HepG2 (cell line): Measurements from ENCODE around the gene PRKACB. TPM values are rescaled to one million over a fixed set of nuclear protein-coding genes. Genes with fewer than 3 reads are reported as not detected.

Source experiments
- ATAC-seq: fragments of 200-7000 bp; cut with Tn5 transposase; 3 replicates; pipeline ENCODE4 v1.9.1; 2020; ENCODE audit warnings: mild to moderate bottlenecking, moderate library complexity
- BruUV-seq: library from RNA; stranded (reverse); fragments of 400-500 nt; replicated peaks from 2 replicates; lab custom pipeline; 2021; lab: Mats Ljungman, UMichigan
- CTCF ChIA-PET: fragments of 300-600 bp; formaldehyde crosslinking; extraction: SDS; loops from one replicate; lab custom pipeline; 2021; ENCODE audit warnings: low total read pairs, inconsistent platforms, low intra/inter-chr PET ratio; lab: Yijun Ruan, JAX
- POLR2A ChIA-PET: fragments of 350-600 bp; sonication (Branson Sonifier 250); formaldehyde crosslinking; loops from one replicate; lab custom pipeline; 2020; ENCODE audit warnings: antibody characterized with exemption, inconsistent platforms; lab: Yijun Ruan, JAX
- DNase-seq: peaks from one replicate; pipeline ENCODE4 v3.0.0-alpha.2; 2015; ENCODE audit warnings: low spot score
- FAIRE-seq: peaks from 3 replicates; lab custom pipeline; 2011; peaks lifted over from hg19 to GRCh38; lab: Jason Lieb, UNC
- H2AFZ ChIP-seq: one replicate; pipeline ENCODE4 v1.6.1; 2011; ENCODE audit warnings: low read length, inconsistent platforms
- H3K27ac ChIP-seq: fragments of 300-600 bp; 3 replicates; pipeline ENCODE4 v1.8.0; 2011; ENCODE audit warnings: mixed run types, mild to moderate bottlenecking, mixed read lengths, low read length, inconsistent platforms; ENCODE audit not compliant: insufficient read depth; ENCODE audit errors: extremely low read length
- H3K27me3 ChIP-seq, 2 experiments: fragments of 200-600 bp in 1 of 2; 2 replicates in 1 of 2; 3 replicates in 1 of 2; pipeline versions ENCODE4 v1.6.0 to v1.8.0; 2011; ENCODE audit warnings: low read length in 2 of 2, mild to moderate bottlenecking in 2 of 2, moderate library complexity in 2 of 2, inconsistent platforms in 1 of 2; ENCODE audit not compliant: insufficient read depth in 2 of 2, control insufficient read depth in 1 of 2
- H3K36me3 ChIP-seq, 2 experiments: fragments of 200-600 bp in 1 of 2; replicated peaks in 1 of 2; 2 replicates in 1 of 2; 3 replicates in 1 of 2; pipeline versions ENCODE4 v1.5.1 to v1.8.0; 2011; ENCODE audit warnings: low read length in 2 of 2, inconsistent platforms in 1 of 2; ENCODE audit not compliant: insufficient read depth in 2 of 2, control insufficient read depth in 1 of 2
- H3K4me1 ChIP-seq: 2 replicates; pipeline ENCODE4 v1.5.1; 2012; ENCODE audit warnings: low read length, inconsistent platforms; ENCODE audit not compliant: insufficient read depth
- H3K4me2 ChIP-seq: 2 replicates; pipeline ENCODE4 v1.6.0; 2011; ENCODE audit warnings: low read depth, low read length, inconsistent platforms
- H3K4me3 ChIP-seq, 3 experiments: fragments of 200-600 bp in 1 of 3; sonication (generic), shearing (Covaris generic) in 1 of 3; replicated peaks in 1 of 3; 2 replicates each; pipeline ENCODE4 v1.5.1; 2011 to 2016; ENCODE audit warnings: low read length in 3 of 3, inconsistent platforms in 2 of 3, low read depth in 2 of 3, mild to moderate bottlenecking in 2 of 3, control low read depth in 1 of 3, mixed read lengths in 1 of 3; ENCODE audit not compliant: insufficient read depth in 1 of 3
- H3K79me2 ChIP-seq: one replicate; pipeline ENCODE4 v1.6.1; 2011; ENCODE audit warnings: low read length, inconsistent platforms; ENCODE audit not compliant: insufficient read depth
- H3K9ac ChIP-seq: 2 replicates; pipeline ENCODE4 v1.6.0; 2011; ENCODE audit warnings: mild to moderate bottlenecking, low read depth, low read length, inconsistent platforms; ENCODE audit not compliant: insufficient read depth
- H3K9me3 ChIP-seq: 2 replicates; pipeline ENCODE4 v1.5.1; 2012; ENCODE audit warnings: mild to moderate bottlenecking, low read length
- H4K20me1 ChIP-seq: 2 replicates; pipeline ENCODE4 v1.6.0; 2011; ENCODE audit warnings: inconsistent platforms, mild to moderate bottlenecking, low read length, moderate library complexity; ENCODE audit not compliant: insufficient read depth
- ATAD3A ChIP-seq: sonication (generic); formaldehyde crosslinking; IDR thresholded peaks from 2 replicates; pipeline ENCODE4 v1.4.0; 2020; ENCODE audit warnings: missing genetic modification reagents
- BCLAF1 ChIP-seq: fragments of 450-650 bp; IDR thresholded peaks from 2 replicates; pipeline ENCODE4 v1.6.1; 2017; ENCODE audit warnings: mild to moderate bottlenecking
- IKZF4 ChIP-seq: sonication (generic); formaldehyde crosslinking; IDR thresholded peaks from 2 replicates; pipeline ENCODE4 v1.5.1; 2020; ENCODE audit warnings: borderline replicate concordance, mild to moderate bottlenecking, low read depth, missing genetic modification reagents; ENCODE audit errors: not compliant biosample characterization
- POGK ChIP-seq: sonication (generic); formaldehyde crosslinking; conservative IDR thresholded peaks from 2 replicates; pipeline ENCODE4 v1.8.0; 2022; ENCODE audit warnings: mild to moderate bottlenecking, moderate library complexity, missing genetic modification reagents
- POLR2A ChIP-seq, 2 experiments: IDR thresholded peaks; 2 replicates each; pipeline ENCODE4 v1.6.1; 2011; ENCODE audit warnings: low read depth in 2 of 2, low read length in 2 of 2, mild to moderate bottlenecking in 1 of 2, moderate library complexity in 1 of 2; ENCODE audit not compliant: insufficient read depth in 1 of 2
- TAF15 ChIP-seq: fragments of 200-400 bp; formaldehyde crosslinking; IDR thresholded peaks from one replicate; pipeline ENCODE4 v1.6.1; 2018; ENCODE audit warnings: mild to moderate bottlenecking, low read depth, low read length; ENCODE audit not compliant: poor library complexity, severe bottlenecking
- WIZ ChIP-seq: sonication (generic); formaldehyde crosslinking; IDR thresholded peaks from 2 replicates; pipeline ENCODE4 v1.5.1; 2020; ENCODE audit warnings: mild to moderate bottlenecking, missing genetic modification reagents
- ZKSCAN5 ChIP-seq: sonication (generic); formaldehyde crosslinking; IDR thresholded peaks from 2 replicates; pipeline ENCODE4 v1.5.1; 2020; ENCODE audit warnings: mild to moderate bottlenecking, missing genetic modification reagents
- ZNF136 ChIP-seq: sonication (generic); formaldehyde crosslinking; IDR thresholded peaks from 2 replicates; pipeline ENCODE4 v1.8.1; 2022; ENCODE audit warnings: low read depth, mild to moderate bottlenecking, moderate library complexity, missing genetic modification reagents
- ZNF512B ChIP-seq: sonication (generic); formaldehyde crosslinking; IDR thresholded peaks from 2 replicates; pipeline ENCODE4 v1.5.1; 2020; ENCODE audit warnings: missing genetic modification reagents, mild to moderate bottlenecking, borderline replicate concordance
- ZNF557 ChIP-seq: sonication (generic); formaldehyde crosslinking; IDR thresholded peaks from 2 replicates; pipeline ENCODE4 v1.4.0; 2020; ENCODE audit warnings: missing genetic modification reagents
- ZNF709 ChIP-seq: sonication (generic); formaldehyde crosslinking; IDR thresholded peaks from 2 replicates; pipeline ENCODE4 v1.5.0; 2020; ENCODE audit warnings: mild to moderate bottlenecking, missing genetic modification reagents
- ZNF75D ChIP-seq: sonication (generic); formaldehyde crosslinking; IDR thresholded peaks from 2 replicates; pipeline ENCODE4 v1.8.1; 2023; ENCODE audit warnings: missing genetic modification reagents, mild to moderate bottlenecking, borderline replicate concordance
- WGBS: methylation state at CpG from one replicate; pipeline ENCODE4 v1.1.6; 2017; ENCODE audit warnings: low lambda C conversion rate; 5-methylcytosine and 5-hydroxymethylcytosine counted together
- in situ Hi-C: cut with HindIII; loops from 2 replicates; pipeline ENCODE4 v1.10.0; 2017; ENCODE audit warnings: low pct_unique_long_range_greater_than_20kb; ENCODE audit not compliant: extremely low pct_ligation_motif_present
- intact Hi-C: fragments of 100-400 bp; cut with micrococcal nuclease; formaldehyde crosslinking; loops from one replicate; pipeline ENCODE4 v1.10.0; 2022; ENCODE audit not compliant: unreplicated experiment
- polyA plus RNA-seq, 8 experiments: library from polyadenylated mRNA; depleted of rRNA in 3 of 8; stranded (reverse) in 7 of 8; unstranded in 1 of 8; fragments of >200 nt; fragmentation: Illumina TruSeq in 4 of 8; extraction: Trizol in 4 of 8; gene quantifications; 2 replicates each; pipeline versions ENCODE4 v1.2.1 to v1.2.3, GENCODE V29; 2011 to 2016; ENCODE audit warnings: low read depth in 4 of 8, missing spikeins in 1 of 8, mixed read lengths in 1 of 8; ENCODE audit not compliant: insufficient read depth in 1 of 8
- total RNA-seq, 5 experiments: library from RNA; depleted of rRNA; stranded (reverse); fragments of >200 nt; fragmentation: Illumina TruSeq; extraction: Trizol; gene quantifications; 2 replicates each; pipeline ENCODE4 v1.2.3, GENCODE V29; 2016; ENCODE audit warnings: low read depth in 1 of 5

Gene PRKACB
- total and polyA plus RNA-seq, 2 of the 13 experiments (the other 11 are each of a cell fraction or from before 2014, with no cell fraction given): 3.5 to 5.8 TPM

- intact Hi-C loops: no loop called here
- TF ChIP-seq TAF15: no peak
- TF ChIP-seq POGK (CRISPR knock-in tag): no peak
- no peak for TF ChIP-seq ZNF512B (CRISPR knock-in tag)
- no peak for TF ChIP-seq ATAD3A (CRISPR knock-in tag)
- no peak for TF ChIP-seq IKZF4 (CRISPR knock-in tag)
- no peak for TF ChIP-seq ZNF136 (CRISPR knock-in tag)
- no peak for TF ChIP-seq ZNF557 (CRISPR knock-in tag)
- TF ChIP-seq ZNF75D (CRISPR knock-in tag): no peak
- TF ChIP-seq WIZ: no peak
- no peak for TF ChIP-seq BCLAF1
- TF ChIP-seq POLR2A (IDR thresholded peaks at IDR 0.05; ENCODE audit: insufficient read depth in 1 of 2, low read depth in 2 of 2, low read length in 2 of 2): no peak
- TF ChIP-seq ZKSCAN5: no peak
- TF ChIP-seq ZNF709 (CRISPR knock-in tag): no peak
Measured at GRCh38 chr1:84162295-84162694, 18.2 kb downstream of the PRKACB start.

More at GRCh38 chr1:84162295-84162694, 18.2 kb downstream of the PRKACB start:
- no peaks in the 10 kb centered on the region for H4K20me1 ChIP-seq
- H3K9me3 ChIP-seq: no peaks in the 10 kb centered on the region
- no peak overlapping the region for H3K27ac ChIP-seq
- ChIA-PET CTCF (no interaction called here), POLR2A (no interaction called here)
- H3K4me3 ChIP-seq: no peak overlapping the region
- no peak overlapping the region for H2AFZ ChIP-seq
- H3K4me1 ChIP-seq: no peaks in the 10 kb centered on the region
- H3K27me3 ChIP-seq: no peaks in the 10 kb centered on the region; a peak in 1 of 5 replicates
- DNase-seq (no peak), FAIRE-seq (no peak), ATAC-seq (no peak)
- H3K36me3 ChIP-seq: no peaks in the 10 kb centered on the region
- no peak overlapping the region for H3K9ac ChIP-seq
- WGBS: 64% methylated on average over 2 of the region's 2 CpGs
- no peaks in the 10 kb centered on the region for H3K79me2 ChIP-seq
- in situ Hi-C loops: no loop called here
- BruUV-seq: no TSS peak
- no peak overlapping the region for H3K4me2 ChIP-seq
